CD4-positive, alpha-beta T cell treated with Interleukin-1 beta for 1 hour (primary cell): ENCODE data around the gene CRTC2.
"Not testable (repeated sequence)": the region's sequence is repeated elsewhere in the genome, so short reads cannot be mapped to it uniquely, and the experiment has no call there.

ENCODE experiments used
- DNase-seq, 2 donors: peaks; one replicate each; pipeline ENCODE4 v3.0.0-alpha.2; 2020 to 2022

The CRTC2 gene

DNA sequence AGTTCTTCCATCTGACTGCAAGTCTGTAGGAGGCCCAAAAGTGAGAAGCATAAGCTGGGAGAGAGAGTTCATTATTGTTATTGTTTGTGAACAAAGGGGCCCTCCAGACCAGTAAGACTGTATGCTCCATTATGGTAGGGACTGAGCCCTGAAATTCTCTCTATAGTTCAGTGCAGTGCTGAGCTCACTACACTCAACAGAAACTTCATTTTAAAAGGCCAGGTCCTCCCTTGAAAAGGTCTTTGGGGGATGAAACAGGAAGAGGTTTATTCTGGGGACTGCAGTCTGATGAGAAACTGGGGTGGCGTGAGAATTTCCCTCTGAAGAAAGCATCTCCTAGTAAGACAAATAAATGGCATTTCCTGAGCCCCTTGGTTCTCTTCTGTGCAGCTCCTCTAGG is 30.2 kb downstream of the CRTC2 start:
- no peak for DNase-seq

DNA sequence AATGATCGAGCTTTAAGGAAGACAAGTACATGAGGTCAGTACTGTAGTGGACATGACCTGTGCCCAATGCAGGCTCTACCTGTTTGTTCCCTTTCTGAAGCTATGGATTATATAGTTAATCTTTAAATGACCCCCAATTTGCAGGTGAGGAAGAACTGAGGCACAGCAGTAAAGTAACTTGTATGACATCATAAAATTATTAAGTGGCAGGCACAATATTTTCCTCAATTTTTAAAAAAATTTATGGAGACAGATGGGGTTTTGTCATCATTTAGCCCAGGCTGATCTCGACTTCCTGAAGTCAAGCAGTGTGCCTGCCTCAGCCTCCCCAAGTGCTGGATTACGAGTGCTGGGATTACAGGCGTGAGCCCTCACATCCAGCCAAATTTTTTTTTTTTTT is 32.0 kb downstream of the CRTC2 start:
- DNase-seq = no peak

DNA sequence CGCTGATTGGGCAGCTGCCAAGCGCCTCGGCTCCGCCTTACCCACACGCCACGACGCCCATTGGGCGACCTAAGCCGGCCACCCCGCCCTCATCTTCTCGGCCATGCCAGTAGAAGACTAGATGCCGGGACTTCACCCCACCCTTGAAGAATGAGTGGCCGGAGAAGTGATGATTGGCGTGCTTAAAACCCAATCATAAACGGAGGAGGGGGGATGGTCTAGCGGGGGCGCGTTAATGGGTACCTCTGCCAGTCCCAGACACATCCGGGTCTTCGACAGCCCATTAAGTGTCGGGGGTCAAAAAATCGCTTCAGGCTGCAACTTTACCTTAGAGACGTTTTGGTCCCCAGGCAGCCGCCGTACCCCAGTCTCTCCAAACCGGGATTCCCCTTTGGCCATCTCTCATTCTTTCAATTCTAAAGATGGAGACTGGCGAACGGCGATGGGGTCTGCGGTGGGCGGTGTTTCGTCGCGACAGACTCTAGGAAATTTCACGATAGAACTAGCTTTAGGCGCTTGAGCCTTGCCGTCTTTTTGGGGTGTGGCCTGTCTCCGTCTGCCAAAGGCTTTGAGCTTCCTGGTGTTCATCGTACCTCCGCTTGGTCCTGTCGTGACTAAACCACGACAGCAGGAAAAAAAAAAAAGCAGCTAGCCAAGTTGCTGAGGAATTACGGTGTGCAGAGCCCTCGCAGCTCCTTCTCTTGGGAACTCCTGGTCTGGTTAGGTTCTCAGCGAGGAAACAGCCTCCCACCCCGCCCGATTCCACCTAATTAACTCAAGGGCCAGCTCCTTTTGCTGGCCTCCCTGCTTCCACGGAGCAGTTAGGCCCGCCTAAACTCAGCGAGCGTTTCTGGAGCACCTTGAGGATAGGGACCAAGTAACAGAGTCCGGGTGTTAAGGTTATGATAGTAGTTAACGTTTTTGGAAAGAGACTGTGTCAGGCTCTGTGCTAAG is 35.2 kb downstream of the CRTC2 start, which contains the start of gene GATAD2B:
Gene GATAD2B, minus strand, starts transcription at position 1 of the 954 bp plus-strand sequence. CDS start 94,625 bp downstream, outside the sequence.
- peak; percentile 100 for DNase-seq

DNA sequence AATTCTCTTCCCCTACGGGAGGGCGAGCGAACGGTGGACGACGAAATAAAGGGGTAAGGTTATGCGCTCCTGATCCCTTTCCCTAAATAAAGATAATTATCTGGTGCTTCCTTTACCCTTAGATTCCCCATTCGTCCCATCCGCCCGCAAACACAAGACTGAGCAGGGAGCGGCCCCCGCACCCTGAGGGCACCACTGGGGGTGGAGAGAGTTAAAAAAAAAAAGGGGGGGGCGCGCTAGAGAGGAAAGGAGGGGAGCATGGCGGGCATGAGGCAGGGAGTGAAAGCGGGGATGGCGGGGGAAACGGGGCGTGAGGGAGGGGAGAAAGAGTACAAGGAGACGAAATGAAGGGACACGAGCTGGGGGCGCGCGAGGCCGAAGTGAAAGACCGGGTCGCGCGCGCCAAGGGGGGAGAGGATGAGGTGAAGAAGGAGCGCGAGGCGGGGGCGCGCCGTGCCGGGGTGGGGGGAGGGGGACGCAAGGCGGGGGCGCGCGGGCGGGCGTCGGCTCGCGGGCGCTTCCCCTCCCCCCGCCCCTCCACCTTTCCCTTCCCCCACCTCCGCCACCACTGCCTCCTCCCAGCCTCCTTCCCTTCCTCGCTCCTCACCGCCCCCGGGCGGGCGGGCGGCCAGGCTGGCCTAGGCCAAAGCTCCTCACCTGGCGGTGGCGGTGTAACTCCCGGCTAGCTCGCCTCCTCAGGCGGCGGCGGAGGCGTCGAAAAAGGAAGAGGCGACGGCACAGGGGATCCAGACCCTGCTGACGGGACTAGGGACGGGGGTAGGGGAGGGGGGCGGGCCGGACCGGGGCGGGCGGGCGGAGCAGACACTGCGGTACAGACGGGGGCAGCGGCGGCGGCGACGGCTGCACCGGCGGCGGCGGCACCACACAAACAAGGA is 36.1 kb downstream of the CRTC2 start:
- no peak for DNase-seq

DNA sequence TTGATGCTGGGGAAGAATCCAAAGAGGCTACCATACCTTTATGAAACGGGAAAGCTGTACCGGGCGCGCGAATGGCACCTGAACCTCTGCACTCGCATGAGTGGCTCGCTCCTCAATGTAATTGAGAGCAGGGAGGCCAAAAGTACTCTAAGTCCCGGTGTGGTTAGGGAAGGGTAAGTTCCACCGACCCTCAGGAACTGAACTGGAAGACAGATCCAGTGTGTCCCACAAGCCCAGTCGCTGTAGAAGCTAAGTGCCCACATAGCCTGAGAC is 36.7 kb downstream of the CRTC2 start:
- DNase-seq = no peak

DNA sequence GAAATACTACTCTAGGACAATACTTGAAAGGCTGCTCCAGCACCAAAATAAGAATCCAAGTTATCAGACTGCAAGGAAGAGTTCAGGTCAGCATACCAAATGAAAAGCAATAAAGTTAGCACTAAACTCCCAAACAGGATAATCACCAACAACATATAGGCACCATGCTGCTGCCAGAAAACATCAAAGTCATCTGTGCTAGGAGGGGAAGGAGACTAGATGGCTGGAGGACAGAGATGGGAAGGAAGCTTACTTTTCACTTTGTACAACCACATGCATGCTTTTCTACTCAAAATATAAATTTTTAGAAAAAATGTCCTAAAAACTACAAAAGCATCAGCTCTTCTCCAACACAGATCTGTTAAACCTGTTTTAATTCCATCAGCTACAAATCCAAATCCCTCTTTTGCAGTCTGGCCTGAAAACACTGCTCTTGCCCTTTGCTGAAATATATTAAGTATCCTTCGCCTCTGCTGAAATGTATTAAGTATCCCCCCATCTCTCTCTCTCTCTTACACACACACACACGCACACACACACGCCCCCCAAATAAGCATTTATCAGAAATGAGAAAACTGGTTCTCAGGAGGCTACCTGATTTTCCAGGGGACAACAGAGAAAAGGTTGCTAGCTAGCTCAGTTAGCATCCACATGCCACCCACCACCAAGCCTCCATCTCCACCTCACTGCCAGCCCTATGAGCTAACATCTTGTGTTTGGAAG is 37.2 kb downstream of the CRTC2 start:
- DNase-seq = no peak

DNA sequence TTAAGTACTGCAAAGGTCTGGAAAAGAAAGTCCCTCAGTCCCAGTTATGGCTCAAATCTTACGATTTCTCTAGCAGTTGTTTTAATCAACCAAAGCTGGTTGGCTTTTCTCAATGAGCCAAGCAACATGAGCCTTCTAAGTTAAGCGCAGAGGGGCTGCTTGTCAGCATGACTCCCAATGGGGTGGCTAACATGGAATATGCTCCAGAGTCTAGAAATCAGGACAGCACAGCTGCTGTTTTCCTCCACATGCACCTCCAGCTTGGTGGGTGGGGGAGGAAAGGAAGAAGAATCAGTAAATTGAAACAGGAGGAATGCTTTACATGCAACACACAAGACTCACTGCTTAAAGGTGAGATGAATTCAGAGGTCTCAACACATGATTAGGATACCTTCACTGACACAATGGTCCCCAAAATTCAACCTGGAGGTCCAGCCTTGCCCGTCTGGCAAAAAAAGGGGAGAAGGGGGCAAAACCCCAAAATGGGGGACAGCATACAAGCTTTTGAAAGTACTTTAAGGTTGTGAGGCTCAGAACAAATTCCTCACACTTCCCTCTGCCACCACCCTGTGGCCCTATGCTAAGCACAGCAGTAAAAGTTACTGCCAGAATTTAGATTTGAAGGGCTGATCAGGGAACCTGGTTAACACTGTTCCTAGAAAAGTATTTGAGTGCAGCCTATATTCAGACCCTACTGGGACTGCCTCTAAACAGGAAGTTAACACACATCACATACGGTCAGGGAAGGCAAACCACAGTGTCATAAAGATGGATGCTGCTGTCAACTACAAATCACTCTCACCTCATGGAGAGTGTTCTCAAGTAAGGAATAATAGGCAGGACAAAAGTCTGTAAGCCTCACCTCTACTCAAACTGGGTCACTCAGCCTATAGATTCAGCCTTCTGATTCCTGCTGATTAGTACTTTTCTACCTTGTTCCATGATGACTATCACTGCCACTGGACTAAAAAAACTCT is 38.2 kb downstream of the CRTC2 start:
- DNase-seq = peak; percentile 23 to 46

DNA sequence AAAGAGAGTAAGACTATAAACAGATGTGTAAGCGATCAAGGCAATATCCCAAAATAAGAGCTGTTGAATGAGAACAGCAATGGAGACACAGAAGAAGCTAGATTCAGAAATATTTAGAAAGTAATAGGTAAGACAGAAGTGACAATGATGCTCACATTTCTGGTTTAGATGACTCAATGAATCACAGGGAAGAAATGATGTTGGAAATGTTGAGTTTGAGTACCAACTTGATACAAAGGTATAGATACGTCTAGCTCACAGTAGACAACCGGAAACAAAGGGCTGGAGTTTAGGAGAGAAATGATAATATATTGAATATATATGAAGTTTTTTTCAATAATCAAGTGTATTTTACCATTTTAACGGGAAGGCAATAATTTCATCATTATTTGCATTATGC is 42.1 kb downstream of the CRTC2 start:
- no peak for DNase-seq

DNA sequence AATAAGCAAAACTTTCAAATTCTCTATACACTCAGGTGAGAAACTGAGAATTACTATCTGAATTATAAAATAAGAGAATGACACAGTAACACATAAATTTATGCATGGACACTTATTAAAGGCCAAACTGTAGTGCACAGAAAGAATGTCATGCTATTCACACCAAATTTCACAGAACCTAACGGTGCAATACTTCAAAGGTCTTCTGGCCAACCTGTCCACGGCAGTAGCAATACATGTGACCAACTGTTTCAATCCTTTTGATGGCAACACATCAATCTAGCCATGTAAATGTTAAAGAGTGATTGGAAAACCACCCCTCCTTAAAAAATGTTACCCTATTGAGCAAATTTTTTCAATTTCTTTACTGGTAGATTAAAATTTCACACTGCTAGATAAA is 46.1 kb downstream of the CRTC2 start:
- no peak for DNase-seq

DNA sequence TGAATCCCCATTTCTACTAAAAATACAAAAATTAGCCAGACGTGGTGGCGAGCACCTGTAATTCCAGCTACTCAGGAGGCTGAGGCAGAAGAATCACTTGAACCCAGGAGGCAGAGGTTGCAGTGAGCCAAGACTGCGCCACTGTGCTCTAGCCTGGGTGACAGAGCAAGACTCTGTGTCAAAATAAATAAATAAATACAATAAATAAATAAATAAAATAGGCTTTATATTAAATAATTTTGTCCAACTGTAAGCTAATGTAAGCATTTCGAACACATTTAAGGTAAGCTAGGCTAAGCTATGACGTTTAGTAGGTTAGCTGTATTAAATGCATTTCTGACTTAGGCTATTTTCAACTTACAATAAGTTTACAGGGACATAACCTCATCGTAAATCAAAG is 47.9 kb downstream of the CRTC2 start:
- DNase-seq = not testable (repeated sequence)

DNA sequence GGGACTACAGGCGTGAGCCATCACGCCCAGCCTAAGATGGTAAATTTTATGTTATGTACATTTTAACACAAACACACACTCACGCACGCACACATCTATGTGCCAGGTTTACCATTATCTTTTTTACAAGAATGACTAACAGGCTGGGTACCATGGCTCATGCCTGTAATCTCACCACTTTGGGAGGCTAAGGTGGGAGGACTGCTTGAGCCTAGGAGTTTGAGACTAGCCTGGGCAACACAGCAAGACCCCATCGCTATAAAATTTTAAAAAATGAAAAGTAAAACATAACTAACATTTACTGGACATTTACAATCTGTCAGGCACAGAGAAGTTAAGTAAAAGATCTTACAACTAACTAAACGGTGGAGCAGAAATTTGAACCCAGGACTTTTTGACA is 50.3 kb downstream of the CRTC2 start:
- DNase-seq = no peak

DNA sequence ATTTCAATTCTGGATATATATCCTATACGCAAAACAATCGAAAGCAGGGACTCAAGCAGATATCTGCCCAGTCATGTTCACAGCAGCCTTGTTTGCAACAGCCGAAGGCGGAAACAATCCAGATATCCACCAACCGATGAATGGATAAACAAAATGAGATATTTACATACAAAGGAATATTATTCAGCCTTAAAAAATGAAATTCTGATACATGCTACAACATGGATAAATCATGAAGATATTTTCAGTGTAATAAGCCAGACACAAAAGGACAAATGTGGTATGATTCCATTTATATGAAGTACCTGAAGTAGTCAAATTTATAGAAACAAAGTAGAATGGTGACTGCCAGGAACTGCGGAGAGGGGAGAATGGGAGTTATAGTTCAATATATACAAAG is 51.3 kb downstream of the CRTC2 start:
- DNase-seq = no peak

DNA sequence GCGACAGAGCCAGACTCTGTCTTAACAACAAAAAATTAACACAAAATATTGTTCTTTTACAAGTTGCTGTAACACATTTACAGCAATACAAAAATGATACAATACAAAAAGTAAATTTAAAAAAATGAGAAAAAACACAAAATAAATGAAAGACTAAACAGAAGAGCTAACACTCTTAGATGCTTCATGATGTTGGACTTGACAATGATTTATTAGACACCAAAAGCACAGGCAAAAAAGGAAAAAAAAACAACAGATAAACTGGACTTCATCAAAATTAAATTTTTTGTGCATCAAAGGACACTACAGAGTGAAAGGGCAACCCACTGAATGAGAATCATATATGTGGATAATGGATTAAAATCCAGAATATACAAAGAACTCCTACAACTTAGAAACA is 52.0 kb downstream of the CRTC2 start:
- DNase-seq = no peak

DNA sequence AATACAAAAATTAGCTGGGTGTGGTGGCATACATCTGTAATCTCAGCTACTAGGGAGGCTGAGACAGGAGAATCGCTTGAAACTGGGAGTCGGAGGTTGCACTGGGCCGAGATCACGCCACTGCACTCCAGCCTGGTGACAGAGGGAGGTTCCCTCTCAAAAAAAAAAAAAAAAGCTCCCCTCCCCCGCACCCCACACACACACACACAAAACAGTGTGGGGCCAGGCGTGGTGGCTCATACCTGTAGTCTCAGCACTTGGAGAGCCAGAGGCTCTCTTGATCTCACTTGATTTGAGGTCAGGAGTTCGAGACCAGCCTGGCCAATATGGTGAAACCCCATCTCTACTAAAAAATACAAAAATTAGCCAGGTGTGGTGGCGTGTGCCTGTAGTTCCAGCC is 52.5 kb downstream of the CRTC2 start:
- DNase-seq = not testable (repeated sequence)

DNA sequence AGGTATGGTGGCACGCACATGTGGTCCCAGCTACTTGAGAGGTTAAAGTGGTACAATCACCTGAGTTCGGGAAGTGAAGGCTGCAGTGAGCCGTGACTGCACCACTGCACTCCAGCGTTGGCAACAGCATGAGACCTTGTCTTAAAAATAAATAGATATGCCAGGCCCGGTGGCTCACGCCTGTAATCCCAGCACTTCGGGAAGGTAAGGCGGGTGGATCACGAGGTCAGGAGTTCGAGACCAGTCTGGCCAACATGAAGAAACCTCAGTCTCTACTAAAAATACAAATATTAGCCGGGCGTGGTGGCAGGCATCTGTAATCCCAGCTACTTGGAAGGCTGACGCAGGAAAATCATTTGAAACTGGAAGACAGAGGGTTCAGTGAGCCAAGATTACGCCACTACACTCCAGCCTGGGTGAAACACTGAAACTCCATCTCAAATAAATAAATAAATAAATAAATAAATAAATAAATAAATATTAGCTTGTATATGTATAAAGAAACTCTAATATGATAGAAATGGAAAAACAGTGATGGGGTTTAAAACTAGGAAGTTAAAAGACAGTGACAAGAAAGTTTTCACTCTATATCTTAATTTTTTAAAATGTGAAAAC is 54.5 kb downstream of the CRTC2 start:
- no peak for DNase-seq

DNA sequence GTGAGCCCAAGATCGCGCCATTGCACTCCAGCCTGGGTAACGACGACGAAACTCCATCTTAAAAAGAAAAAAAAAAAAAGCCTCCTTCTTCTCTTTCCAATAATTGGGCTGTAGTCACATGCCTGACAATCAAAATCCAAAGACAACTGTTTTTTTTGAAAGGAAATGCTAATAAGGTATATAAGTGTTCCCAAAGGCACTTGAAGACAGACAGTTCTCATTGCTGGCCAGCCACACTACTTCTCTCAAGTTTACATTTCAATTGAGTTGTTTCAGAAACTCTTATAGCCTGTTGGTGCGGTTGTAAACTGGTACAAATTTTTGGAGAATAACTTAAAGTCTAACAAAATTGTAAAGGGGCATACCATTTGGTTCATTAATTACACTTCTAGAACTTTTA is 58.9 kb downstream of the CRTC2 start:
- DNase-seq = no peak
